NOMO-1 (cell line): ENCODE measurements around the gene TNNT3.
A peak's percentile ranks its signal among the peaks of the same experiment; 100 is the strongest.
"Not testable (repeated sequence)": the region's sequence is repeated elsewhere in the genome, so short reads cannot be mapped to it uniquely, and the experiment has no call there.

Experiments
- DNase-seq, 2 experiments: peaks; one replicate each; lab custom pipeline; 2025; ENCODE audit not compliant: unreplicated experiment in 2 of 2; lab: John Stamatoyannopoulos, UW

The TNNT3 gene

DNA sequence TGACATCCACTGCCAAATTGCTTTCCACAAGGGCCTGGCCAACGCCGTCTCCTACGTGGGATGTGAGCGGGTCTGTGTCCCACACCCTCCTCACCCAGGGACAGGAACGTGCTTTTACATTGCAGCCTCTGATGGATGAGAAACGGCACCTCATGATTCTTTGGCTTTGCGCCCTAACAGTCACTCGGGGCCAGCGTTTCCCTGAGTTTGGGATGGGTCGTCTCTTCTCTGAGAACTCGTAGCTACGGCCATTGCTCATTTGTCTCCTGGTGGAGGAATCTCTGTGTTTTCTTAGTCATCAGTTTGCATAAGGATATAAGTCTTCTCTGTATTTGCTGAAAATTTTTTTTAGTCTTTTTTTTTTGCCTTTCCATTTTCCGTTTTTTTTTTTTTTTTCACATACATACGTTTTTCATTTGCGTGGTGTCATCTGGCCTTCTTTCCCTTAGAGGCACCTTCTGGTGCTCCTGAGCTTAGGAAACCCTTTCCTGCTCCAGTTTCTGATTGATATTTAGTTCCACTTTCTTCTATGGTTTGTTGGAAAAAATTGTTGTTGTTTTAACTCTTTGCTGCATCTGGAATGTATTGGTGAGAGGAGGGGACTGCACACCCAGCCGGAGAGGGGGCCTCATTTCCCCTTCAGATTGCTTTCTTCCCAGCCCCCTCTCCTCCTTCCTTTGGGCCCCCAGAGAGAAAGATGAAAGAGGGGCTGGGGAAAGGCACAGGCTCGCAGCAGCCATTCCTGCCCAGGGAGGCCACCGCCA is 12.0 kb downstream of the TNNT3 start:
- DNase-seq: no peak

DNA sequence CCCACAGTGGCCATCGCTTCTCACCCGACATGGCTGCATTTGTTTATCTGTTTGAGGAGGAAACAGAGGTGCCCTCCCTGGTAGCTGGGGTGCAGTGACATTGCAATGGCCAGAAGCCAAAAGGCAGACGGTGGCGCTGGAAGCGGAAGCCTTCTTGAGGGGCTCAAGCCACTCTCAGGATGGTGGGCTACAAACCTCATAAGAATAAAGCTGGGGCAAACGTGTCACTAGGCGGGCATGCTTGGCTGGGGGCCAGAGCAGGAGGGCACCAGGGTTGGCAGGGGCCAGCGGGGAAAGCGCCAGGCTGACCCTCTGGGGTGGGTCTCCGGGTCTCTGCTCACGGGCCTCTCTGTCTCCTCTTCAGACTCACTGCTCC is 12.6 kb downstream of the TNNT3 start:
- no peak for DNase-seq

DNA sequence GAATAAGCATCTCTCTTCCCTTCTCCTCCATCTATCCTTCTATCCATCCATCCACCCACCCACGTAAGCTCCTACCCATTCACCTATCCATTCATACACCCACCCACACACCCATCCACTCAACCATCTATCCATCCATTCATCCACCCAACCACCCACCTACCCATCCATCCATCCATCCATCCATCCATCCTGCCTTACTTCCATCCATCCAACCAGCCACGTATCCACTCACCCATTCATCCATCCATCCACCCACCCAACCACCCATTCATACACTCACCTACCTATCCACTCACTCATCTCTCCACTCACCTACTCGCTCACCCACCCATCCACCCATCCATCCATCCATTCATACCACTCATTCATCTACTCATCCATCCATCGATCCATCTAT is 13.2 kb downstream of the TNNT3 start:
- DNase-seq: no peak

DNA sequence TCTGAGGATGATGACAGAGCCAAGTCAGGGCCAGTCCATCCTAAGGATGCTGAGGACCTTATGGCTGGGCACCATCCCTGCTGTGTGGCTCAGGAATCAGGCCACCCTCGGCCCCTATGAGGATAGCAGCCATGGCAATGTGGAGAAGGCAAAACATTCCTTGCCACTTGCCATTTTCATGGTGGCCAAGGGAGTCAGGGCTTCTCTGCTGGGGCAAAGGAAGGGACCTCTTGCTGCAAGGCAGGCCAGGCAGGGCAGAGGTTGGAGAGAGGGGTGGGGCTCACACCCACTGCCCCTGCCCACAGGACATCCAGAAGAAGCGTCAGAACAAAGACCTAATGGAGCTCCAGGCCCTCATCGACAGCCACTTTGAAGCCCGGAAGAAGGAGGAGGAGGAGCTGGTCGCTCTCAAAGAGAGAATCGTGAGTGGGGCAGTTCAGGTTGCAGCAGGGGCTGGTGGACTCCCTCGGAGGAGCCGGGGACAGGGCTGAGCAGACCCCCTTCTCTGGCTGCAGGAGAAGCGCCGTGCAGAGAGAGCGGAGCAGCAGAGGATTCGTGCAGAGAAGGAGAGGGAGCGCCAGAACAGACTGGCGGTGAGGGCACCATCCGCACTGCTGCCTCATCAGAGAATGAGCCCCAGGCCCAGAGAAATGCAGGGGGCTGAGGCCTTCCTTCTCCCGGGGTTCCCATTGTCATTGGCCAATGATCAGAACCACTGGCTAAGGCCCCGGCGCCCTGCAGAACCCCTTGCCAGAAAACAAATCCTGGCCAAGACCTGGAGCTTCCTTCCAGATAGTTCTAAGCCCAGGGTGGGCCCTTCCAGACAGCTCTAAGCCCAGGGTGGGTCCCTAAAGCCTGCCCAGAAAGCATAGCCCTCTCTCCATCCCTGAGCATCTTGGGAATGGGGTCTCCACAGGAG is 14.2 kb downstream of the TNNT3 start:
- no peak for DNase-seq

DNA sequence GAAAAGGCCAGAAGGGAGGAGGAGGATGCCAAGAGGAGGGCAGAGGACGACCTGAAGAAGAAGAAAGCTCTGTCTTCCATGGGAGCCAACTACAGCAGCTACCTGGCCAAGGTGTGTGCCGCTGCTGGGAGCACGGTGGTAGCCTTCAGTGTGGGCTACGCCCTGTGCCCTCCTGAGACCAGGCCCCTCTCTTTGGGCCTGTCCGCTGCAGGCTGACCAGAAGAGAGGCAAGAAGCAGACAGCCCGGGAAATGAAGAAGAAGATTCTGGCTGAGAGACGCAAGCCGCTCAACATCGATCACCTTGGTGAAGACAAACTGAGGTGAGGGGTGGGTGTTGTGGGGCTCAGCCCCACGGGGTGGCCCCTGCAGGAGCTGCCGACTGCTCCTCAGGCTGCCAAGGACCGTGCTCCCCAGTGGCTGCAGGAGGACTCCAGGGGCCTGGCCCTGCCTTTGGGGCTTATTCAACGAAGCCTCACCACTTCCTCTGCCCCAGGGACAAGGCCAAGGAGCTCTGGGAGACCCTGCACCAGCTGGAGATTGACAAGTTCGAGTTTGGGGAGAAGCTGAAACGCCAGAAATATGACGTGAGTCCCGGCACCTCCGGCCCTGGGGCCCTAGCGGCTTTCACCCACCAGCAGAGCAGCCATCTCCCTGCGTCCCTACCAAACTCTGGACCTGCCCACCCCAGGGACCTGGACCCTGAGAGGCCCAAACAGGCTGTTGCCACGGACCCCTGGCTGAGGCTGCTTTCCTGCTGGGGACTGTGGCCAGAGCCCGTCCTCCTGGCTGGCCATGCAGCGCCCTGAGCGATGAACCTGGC is 15.0 kb downstream of the TNNT3 start:
- no peak for DNase-seq

DNA sequence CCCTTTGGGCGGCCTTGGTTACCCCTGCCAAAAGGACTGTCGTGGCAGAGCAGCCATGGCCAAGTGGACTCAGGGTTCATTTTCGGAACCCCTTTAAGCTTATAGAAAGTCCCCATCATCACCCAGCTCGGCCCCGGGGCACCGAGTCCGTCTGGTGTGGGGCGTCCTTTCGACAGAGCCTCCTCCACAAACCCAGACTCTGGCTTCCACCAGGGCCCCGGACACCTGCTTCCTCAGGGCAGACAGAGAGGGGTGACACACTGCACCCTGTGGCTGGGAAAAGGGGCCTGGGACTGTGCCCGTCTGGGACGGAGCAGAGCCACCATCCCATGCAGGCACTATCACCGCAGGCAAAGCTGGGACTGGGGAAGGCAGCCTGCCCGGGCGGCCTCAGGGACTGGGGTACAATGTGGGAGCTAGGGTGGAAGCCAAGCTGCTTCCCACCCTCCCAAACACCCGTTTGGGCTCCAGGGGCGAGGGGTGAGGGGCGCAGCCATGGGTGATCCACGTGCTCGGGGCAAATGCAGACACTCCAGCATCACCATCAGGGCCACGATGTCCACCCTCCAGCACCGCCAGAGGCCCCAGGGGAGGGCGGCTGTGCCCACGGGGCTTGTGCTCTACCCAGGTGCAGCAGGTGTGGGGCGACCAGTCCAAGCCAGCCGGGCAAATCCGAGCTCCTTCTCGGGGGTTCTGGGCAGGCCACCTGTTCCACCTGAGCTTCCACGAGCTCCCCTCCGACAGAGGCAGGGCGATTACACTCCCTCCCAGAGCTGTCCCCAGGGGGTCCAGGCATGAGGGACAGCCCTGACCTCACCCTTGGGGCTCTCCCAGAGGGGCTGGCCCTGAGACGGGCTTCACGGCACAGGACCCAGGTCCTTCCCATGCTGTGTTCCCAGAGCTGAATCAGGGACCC is 15.9 kb downstream of the TNNT3 start:
- DNase-seq: no peak

DNA sequence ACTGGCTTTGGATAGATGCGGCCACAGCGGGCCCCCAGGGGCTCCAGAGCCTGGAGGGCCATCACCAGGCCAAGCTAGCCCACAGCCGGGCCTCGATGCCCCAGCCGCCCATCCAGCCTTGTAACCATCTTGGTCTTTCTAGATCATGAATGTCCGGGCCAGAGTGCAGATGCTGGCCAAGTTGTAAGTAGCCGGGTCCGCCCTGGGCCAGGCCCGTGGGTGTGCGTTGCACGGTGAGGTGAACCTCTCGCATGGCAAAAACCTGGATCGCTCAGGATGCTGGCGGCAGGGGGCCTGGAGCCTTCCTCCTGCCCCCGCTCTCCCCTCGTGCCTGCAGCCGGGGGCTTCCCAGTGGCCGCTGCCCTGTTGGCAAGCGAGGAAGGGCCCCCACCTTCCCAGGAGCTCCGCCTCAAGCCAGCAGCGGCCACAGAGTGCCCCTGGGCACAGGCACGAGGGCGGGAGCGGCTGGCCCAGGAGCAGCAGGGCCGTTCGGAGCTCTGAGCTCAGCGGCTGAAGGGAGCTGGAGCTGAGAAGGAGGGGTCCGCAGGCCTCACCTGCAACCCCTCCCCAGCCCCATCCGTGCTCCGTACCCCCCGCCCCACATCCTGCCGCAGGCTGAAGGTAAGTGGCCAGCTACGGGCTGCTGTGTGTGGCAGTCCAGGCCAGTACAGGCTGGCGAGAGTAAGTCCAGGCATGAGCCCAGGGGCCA is 16.7 kb downstream of the TNNT3 start:
- no peak for DNase-seq

DNA sequence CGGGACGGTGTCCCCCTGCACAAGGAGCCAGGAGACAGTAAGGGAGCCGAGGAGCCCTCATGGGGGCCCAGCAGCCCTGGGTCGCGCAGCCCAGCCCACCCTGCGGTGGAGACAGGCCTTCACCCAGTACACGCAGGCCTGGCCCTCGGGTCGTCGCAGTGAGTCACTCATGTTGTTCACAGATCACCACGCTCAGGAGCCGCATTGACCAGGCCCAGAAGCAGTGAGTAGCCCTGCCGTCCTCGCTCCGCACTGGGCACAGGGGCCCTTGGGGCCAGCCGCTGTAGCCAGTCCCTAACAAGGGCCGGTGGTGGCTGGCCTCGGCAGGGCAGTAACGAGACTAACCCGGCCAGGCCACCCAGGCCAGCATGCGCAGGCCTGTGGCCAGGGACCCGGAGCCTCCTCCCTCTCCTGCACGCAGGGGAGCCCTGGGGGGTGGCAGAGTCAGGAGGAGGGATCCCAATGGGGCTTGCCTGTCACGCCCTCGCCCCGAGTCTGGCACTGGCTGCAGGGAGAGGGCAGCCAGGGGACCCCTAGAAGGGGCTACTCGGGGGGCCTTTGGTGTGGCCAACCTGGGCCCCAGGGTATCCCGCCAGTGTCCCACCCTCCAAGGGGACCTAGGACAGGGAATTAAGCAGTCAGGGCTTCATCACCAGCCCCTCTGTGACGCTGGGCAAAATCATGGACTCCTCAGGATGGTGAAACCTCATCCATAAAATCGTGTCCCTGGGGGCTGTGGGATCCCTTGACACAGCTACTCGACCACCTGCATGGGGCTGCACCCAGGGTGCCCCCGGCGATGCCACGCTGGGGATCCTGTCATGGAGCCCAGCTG is 17.5 kb downstream of the TNNT3 start:
- no peak for DNase-seq

DNA sequence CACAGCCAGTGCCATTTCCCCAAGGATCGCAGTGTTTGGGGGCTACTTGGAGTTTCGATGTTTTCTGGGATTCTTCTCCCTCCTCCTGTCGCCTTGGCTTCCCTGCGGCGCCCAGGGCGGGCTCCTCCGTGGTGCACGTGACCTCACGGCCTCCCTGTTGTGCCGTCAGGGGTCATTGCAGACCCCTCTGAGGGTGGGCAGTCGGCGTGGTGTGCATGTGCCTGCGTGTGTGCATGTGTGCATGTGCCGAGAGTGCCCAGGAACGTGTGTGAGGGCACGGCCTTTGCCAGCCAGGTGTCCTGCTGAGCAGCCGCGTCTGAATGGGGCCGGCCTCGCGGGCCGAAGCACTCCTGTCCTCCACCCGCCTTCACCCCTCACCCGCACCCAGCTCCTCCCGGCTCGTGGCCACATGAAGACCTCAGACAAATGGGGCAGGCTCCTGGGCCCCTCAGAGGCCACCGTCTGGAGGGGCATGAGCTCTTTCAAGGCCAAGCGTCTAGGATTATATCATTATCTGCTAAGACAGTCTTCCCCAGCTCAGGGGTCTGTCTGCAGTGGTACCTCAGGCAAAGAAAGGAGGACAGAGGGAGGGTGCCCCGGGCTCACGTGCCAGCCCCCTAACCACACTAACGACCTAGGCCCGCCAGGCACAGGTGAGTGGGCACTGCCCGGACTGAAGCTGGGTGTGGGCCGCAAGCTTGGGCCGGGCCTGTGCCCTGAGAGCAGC is 18.3 kb downstream of the TNNT3 start:
- no peak for DNase-seq

DNA sequence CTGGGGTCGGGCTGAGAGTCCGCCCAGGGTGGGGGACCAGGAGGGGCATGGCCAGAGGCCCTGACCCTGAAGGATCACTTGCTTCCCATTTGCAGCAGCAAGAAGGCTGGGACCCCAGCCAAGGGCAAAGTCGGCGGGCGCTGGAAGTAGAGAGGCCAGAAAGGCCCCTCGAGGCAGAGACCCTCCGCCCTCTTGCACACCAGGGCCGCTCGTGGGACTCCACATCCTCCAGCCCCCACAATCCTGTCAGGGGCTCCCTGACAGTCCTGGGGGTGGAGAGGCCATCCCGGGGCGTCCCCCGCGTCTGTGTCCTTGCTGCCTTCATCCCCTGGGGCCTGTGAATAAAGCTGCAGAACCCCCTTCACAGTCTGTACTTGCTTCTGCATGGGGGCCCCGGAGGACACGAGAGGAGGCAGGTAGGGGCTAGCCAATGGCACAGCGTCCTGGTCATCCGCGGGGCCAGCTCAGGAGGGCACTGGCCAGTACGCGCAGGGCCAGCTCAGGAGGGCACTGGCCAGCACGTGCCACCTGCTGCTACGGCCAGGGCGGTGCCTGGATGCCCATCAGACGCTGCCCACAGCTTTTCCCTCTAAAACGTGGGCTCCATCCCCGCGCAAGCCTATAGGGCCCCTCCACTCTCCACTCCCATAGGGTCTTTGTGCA is 19.0 kb downstream of the TNNT3 start:
- no peak for DNase-seq

DNA sequence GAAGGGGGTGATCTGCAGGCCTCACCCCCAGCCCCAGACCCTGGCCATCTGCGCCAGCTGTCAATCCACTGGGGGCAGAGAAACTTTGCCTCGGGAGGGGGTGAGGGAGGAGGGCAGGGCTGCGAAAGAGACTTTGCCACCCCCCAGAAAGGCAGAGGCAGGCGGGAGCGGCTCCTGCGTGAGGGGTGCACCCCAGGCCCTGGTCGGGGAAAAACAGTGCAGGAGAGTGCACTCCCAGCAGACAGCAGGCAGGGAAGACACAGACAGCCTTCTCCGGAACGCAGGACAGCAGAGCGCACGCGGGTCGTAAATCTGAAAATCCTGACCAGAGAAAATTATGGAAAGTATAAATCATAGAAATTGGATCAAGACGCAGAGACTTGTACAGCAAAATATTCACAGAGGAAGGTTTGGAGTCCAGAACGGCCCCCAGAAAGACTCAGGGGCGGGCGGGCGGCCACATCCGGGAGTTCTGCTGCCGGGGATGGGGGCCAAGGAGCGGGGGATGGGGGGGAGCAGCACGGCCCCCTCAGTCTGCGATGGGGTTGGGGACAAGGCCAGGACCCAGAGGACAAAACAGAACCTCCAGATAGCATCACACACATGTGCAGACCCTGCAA is 19.6 kb downstream of the TNNT3 start:
- DNase-seq: peak in 1 of 2 experiments; percentile 11

DNA sequence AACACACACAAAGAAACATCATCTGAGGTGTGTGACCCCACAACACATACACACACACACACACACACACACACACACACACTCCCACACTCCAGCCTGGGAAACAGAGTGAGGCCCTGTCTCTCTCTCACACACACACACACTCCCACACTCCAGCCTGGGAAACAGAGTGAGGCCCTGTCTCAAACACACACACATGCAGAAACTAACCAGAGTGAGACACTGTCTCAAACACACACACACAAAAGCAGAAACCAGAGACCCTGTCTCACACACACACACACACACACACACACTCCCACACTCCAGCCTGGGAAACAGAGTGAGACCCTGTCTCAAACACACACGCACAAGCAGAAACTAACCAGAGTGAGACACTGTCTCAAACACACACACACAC is 20.3 kb downstream of the TNNT3 start:
- not testable (repeated sequence) for DNase-seq

DNA sequence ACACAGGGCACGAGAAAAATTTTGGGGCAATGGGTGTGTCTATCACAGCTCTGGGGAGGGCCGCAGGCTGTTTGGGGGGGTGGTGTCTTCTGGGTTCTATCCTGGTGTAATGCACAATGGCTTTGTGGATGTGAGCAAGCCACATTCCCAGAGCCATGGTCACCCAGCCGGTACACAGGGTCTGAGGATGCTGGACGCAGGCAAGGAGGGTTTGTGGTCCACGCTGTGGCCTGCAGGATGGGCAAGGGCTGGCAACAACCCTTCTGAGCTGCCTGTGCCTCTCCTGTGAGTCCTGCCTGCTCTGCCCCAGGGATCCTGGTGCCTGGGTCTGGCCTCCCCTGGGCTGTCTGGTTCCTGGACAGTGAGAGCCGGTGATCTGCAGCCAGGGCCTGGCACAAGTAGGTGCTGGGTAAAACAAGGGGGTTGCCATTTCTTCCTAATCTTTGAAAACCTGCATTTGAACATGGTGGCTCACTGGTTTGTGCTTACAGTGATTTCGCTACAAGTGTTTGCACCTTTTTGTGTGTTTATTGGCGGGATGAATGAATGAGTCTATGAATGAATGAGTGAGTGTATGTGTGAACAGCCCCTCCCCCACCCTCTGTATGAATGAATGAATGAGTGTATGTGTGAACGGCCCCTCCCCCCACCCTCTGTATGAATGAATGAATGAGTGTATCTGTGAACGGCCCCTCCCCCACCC is 23.2 kb downstream of the TNNT3 start:
- no peak for DNase-seq

DNA sequence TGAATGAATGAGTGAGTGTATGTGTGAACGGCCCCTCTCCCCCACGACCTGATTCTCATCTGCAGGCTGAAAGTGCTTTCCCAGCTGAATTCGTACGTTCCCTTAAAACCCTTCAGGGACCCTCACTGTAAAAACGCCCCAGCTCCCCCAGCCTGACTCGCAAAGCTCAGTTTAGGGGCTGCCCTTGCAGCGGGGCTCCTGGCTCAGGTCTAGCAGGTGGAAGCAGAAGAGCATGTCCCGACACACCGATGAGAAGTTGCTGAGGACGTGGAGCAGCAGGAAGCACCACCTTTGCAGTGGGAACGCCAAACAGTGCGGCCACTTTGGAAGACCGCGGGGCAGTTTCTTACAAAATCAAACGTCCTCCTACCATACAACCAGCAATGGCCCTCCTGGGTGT is 24.1 kb downstream of the TNNT3 start:
- no peak for DNase-seq

DNA sequence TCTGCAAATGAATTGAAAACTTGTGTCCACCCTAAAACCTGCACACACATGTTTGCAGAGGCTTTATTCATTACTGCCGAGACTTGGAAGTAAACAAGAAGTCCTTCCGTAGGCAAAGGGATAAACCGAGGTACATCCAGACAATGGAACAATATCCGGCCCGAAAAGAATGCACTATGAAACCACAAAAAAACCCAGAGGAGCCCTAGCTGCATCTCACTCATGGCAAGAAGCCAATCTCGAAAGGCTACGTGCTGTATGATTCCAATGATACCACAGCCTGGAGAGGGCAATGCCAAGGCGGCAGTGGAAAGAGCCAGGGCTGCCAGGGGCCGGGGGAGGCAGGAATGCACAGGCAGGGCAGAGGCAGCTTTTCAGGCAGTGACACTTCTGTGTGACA is 24.5 kb downstream of the TNNT3 start:
- no peak for DNase-seq

DNA sequence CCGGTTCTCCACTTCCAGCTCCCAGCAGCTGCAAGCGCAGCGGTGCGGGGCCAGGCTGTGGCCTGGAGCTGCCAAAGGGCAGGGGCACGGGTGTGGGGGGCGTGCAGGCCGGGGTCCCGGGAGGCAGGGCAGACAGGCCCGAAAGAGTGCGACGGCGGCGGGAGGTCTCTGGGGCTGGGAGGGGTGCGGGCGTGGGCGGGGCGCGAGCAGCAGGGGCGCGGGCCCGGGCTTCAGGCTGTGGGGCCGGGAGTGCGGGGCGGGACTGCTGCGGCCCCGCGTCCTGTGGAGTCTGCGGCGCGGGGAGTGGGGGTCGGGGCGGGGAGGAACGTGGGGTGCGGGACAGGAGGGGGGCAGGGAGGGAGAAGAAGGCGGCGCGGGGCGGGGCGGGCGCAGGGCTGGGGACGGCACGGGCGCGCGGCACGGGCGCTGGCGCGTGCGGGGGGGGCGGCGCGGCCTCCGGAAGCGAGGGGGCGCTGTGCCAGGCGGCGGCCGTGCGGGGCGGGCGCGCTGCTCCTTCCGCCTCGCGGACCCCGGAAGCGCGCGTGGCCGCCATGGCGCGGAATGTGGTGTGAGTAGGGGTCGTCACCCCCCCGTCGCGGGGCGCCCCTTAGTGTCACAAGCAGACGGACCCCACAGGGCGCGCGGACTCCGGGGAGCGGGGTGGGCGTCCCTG is 27.4 kb downstream of the TNNT3 start, which contains the start of gene MRPL23:
MRPL23 (plus strand) TSS at position 521 of the 673 bp plus-strand sequence; CDS start at position 552, 31 bp downstream.
- no peak for DNase-seq
